ENCODE results near the gene RRBP1. TPM values are rescaled to one million over a fixed set of nuclear protein-coding genes. Genes with fewer than 3 reads are reported as not detected.

Gene RRBP1
- total RNA-seq, 1 donor = 122 TPM

DNA sequence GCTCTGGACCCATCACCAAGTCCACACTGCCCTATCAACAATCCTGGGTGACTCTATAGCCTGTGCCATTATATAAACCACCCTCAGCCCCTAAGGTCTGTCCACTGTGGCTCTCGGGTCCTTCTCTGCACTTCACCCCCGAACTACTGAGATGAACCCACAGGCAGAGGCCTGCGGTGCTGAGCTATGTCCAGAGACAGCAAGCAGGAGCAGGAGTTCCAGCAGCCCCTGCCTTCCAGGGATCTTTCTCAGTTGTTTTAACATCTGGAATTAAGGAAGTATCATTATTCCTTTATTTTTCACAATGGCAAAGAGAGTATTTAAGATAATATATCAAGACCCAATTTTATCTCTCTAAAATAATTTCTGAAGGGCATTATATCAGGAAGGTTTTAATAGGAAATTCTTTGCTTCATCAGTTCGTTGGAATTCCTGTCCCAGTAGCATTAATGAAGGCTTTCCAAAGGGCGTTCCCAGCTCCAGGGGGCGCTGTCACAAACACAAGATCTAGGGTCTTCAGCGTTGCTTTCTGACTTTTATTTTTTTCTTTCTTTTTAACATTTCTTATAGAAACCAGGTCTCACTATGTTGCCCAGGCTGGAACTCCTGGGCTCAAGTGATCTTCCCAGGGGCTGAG lies 27.3 kb downstream of the RRBP1 start:
- Histone ChIP-seq H4K20me1 (ENCODE audit: insufficient read depth, low read length) (peaks cover 86% of the 10 kb centered on the region), H3K27ac (ENCODE audit: low read depth, low read length) (peak overlapping the region; percentile 33)
- peak; percentile 73 for DNase-seq (ENCODE audit: insufficient read length, low spot score, missing footprints)

DNA sequence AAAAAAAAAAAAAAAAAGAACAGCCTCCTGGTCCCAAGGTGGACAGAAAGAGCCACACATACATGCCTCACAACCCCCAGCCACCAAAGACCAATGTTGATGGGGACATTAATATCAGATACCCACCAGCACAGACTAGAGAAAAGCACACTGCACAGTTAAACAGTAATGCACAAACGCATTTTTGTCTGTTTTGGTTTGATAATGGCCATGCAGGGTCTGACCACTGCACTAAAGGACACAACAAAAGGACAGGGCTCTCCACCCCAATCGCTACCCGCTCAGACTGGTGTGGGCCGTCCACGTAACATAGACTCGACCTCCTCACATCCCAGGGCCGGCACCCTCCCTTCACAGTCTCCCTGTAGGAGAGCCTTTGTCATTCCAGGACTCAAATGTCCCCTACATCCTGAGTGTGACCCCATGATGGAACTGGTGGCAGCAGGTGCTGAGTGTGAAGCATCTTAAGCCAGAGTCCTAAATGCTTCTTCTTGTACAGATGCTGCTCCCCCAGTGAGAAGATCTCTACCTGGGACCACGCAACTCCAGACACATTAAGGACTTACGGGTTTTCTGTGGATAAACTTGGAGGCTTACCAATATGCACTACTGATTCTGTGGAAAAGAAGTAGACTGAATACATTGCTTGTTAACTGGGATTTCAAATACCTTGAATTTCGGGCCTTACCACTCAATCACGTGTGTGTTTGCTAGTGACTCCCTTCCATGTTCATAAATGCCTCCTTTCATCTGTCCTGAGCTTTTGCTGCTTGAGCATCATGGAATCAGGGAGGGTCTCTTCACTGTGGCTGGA lies 28.0 kb downstream of the RRBP1 start:
- Histone ChIP-seq H3K36me3 (ENCODE audit: insufficient read depth, low read length) (peaks cover 70% of the 10 kb centered on the region), H4K20me1 (ENCODE audit: insufficient read depth, low read length) (peaks cover 86% of the 10 kb centered on the region), H3K4me2 (ENCODE audit: insufficient read depth, low read length) (no peak overlapping the region), H2AFZ (ENCODE audit: low read length) (no peak overlapping the region), H3K4me3 (ENCODE audit: insufficient read depth, low read length) (no peak overlapping the region), H3K27ac (ENCODE audit: low read depth, low read length) (peak overlapping the region; percentile 33), H3K79me2 (ENCODE audit: insufficient read depth, low read length) (peaks cover 99% of the 10 kb centered on the region), H3K27me3 (ENCODE audit: insufficient read depth, low read length) (no peaks in the 10 kb centered on the region), H3K4me1 (ENCODE audit: insufficient read depth, low read length) (peaks cover 44% of the 10 kb centered on the region), H3K9me3 (ENCODE audit: low read depth, low read length) (no peaks in the 10 kb centered on the region)
- peak; percentile 76 for DNase-seq (ENCODE audit: insufficient read length, low spot score, missing footprints)
- TF ChIP-seq, protein P1, sequence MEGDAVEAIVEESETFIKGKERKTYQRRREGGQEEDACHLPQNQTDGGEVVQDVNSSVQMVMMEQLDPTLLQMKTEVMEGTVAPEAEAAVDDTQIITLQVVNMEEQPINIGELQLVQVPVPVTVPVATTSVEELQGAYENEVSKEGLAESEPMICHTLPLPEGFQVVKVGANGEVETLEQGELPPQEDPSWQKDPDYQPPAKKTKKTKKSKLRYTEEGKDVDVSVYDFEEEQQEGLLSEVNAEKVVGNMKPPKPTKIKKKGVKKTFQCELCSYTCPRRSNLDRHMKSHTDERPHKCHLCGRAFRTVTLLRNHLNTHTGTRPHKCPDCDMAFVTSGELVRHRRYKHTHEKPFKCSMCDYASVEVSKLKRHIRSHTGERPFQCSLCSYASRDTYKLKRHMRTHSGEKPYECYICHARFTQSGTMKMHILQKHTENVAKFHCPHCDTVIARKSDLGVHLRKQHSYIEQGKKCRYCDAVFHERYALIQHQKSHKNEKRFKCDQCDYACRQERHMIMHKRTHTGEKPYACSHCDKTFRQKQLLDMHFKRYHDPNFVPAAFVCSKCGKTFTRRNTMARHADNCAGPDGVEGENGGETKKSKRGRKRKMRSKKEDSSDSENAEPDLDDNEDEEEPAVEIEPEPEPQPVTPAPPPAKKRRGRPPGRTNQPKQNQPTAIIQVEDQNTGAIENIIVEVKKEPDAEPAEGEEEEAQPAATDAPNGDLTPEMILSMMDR (IDR thresholded peaks at IDR 0.05; ENCODE audit: extremely low read depth, low read depth, low read length) = no peak

More for the DNA sequence above, 27.3 kb downstream of the RRBP1 start:
- H3K36me3 ChIP-seq (ENCODE audit: insufficient read depth, low read length) = peaks cover 72% of the 10 kb centered on the region
- TF ChIP-seq, protein P1 (IDR thresholded peaks at IDR 0.05; ENCODE audit: extremely low read depth, low read depth, low read length) = peak; percentile 83
- H3K4me1 ChIP-seq (ENCODE audit: insufficient read depth, low read length) = peaks cover 41% of the 10 kb centered on the region
- H3K79me2 ChIP-seq (ENCODE audit: insufficient read depth, low read length) = peaks cover 99% of the 10 kb centered on the region
- H3K9me3 ChIP-seq (ENCODE audit: low read depth, low read length) = no peaks in the 10 kb centered on the region
- H2AFZ ChIP-seq (ENCODE audit: low read length) = no peak overlapping the region
- H3K27me3 ChIP-seq (ENCODE audit: insufficient read depth, low read length) = no peaks in the 10 kb centered on the region
- H3K4me3 ChIP-seq (ENCODE audit: insufficient read depth, low read length) = no peak overlapping the region
- peak overlapping the region; percentile 28 for H3K4me2 ChIP-seq (ENCODE audit: insufficient read depth, low read length)

DNA sequence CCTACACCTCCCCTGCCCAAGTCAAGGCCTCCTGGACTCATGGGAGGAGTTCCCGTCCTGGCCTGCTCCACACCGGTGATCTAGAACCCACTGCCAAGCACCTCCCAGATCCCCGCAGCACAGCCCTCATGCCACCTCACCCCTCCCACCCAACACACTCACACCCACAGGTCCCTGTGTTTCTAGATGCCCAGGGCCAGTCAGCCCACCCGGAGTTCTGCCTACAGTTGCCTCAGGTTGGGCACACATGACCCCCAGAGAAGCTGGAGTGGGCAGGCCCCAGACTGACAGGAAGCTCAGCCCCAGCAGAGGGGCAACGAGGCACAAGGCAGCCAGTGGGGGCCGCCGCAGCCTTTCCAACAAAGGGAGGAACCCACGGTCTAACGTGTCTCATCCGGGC lies 29.6 kb downstream of the RRBP1 start:
- H3K4me2 ChIP-seq (ENCODE audit: insufficient read depth, low read length) = no peak overlapping the region
- peaks cover 62% of the 10 kb centered on the region for H3K36me3 ChIP-seq (ENCODE audit: insufficient read depth, low read length)
- H3K9me3 ChIP-seq (ENCODE audit: low read depth, low read length) = no peaks in the 10 kb centered on the region
- H4K20me1 ChIP-seq (ENCODE audit: insufficient read depth, low read length) = peaks cover 88% of the 10 kb centered on the region
- peaks cover 99% of the 10 kb centered on the region for H3K79me2 ChIP-seq (ENCODE audit: insufficient read depth, low read length)
- peak; percentile 76 for DNase-seq (ENCODE audit: insufficient read length, low spot score, missing footprints)
- peak overlapping the region; percentile 47 for H3K27ac ChIP-seq (ENCODE audit: low read depth, low read length)
- no peak overlapping the region for H2AFZ ChIP-seq (ENCODE audit: low read length)
- TF ChIP-seq, protein P1 (IDR thresholded peaks at IDR 0.05; ENCODE audit: extremely low read depth, low read depth, low read length) = no peak
- H3K4me3 ChIP-seq (ENCODE audit: insufficient read depth, low read length) = no peak overlapping the region
- peaks cover 54% of the 10 kb centered on the region for H3K4me1 ChIP-seq (ENCODE audit: insufficient read depth, low read length)
- no peaks in the 10 kb centered on the region for H3K27me3 ChIP-seq (ENCODE audit: insufficient read depth, low read length)

DNA sequence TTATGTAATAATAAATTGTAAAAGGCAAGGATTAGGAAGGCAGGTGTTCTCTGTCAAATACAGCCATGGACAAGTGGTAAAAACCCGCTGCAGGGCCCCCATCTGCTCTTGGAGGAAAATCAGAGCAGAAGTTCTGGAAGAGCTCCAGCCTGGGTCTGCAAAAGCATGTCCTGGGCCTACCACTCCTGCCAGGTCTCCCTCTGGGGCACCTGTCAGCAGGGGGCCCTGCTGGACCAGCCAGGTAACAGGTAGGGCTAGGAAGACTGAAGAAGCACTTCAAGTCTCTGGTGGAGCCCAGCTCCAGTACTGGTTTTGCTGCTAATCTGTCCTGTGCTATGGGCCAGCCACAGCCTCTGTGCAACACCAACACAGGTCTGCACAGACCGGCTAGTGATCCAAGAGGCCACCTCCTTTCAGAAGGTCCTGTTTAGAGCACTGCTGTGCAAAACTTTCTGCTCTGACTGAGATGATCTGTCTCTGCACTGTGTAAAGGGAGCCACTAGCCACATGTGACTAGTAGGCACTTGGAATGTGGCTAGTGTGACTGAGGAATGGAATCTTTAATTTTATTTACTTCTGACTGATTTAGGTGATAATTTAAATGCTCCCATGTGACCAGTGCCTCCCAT lies 30.2 kb downstream of the RRBP1 start:
- H3K36me3 ChIP-seq (ENCODE audit: insufficient read depth, low read length) = peaks cover 62% of the 10 kb centered on the region

More for the DNA sequence above, 30.2 kb downstream of the RRBP1 start:
- peak; percentile 44 for DNase-seq (ENCODE audit: insufficient read length, low spot score, missing footprints)
- Histone ChIP-seq H4K20me1 (ENCODE audit: insufficient read depth, low read length) (peaks cover 88% of the 10 kb centered on the region), H3K27ac (ENCODE audit: low read depth, low read length) (peak overlapping the region; percentile 78), H3K9me3 (ENCODE audit: low read depth, low read length) (no peaks in the 10 kb centered on the region), H3K4me3 (ENCODE audit: insufficient read depth, low read length) (no peak overlapping the region), H3K4me2 (ENCODE audit: insufficient read depth, low read length) (no peak overlapping the region), H2AFZ (ENCODE audit: low read length) (no peak overlapping the region), H3K79me2 (ENCODE audit: insufficient read depth, low read length) (peaks cover 99% of the 10 kb centered on the region), H3K4me1 (ENCODE audit: insufficient read depth, low read length) (peaks cover 54% of the 10 kb centered on the region), H3K27me3 (ENCODE audit: insufficient read depth, low read length) (no peaks in the 10 kb centered on the region)
- TF ChIP-seq, protein P1 (IDR thresholded peaks at IDR 0.05; ENCODE audit: extremely low read depth, low read depth, low read length) = no peak
